ENCODE results near the gene VIL1. TPM values are rescaled to one million over a fixed set of nuclear protein-coding genes. Genes with fewer than 3 reads are reported as not detected.
A peak's percentile ranks its signal among the peaks of the same experiment; 100 is the strongest.

Gene VIL1
- total RNA-seq, 4 donors from 2014 or later: 177 to 541 (median 285) TPM

DNA sequence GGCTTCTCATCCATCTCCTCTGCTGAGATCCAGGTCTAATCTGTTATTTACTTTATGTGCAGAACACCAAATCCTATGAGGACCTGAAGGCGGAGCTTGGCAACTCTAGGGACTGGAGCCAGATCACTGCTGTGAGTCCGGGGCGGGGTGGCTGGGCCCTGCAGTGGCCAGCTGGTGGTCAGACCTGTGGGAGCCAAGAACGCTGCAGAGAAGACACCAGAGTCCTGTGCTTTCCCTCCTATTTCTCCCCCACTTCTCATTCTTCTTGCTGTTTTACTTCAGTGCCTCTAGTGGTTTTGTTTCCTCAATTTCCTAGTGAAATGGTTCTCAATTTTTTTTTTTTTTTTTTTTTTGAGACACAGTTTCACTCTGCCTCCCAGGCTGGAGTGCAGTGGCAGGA, 19.7 kb downstream of the VIL1 start:
- Histone ChIP-seq H3K27ac (peak overlapping the region in 2 of 4 donors; percentile 26 to 36), H3K36me3 (peaks cover 0 to 5% (median 0%) of the 10 kb centered on the region in 4 donors), H3K4me3 (no peak overlapping the region), H3K4me1 (peaks cover 0 to 8% (median under 1%) of the 10 kb centered on the region in 4 donors), H3K9me3 (no peaks in the 10 kb centered on the region), H3K27me3 (no peaks in the 10 kb centered on the region)
- peak; percentile 23 for DNase-seq
- in situ Hi-C loops (cut with MboI; ENCODE audit: low pct_ligation_motif_present in 1 of 4, low pct_unique_long_range_greater_than_20kb in 1 of 4, low sequenced_read_pairs in 3 of 4) (no loop called here), intact Hi-C loops (cut with DNase I; ENCODE audit: low total_unique reads) (no loop called here)
- WGBS, 2 donors (ENCODE audit: low coverage in 1 of 2): 63% methylated on average over 4 of the region's 4 CpGs; no CpG with 5 or more reads in 1 of the 2 donors
- no peak for TF ChIP-seq POLR2AphosphoS5 (IDR thresholded peaks at IDR 0.05)
- TF ChIP-seq EP300 (IDR thresholded peaks at IDR 0.05; ENCODE audit: low read depth): no peak
- no peak for TF ChIP-seq POLR2A (IDR thresholded peaks at IDR 0.05)
- TF ChIP-seq, protein P1, sequence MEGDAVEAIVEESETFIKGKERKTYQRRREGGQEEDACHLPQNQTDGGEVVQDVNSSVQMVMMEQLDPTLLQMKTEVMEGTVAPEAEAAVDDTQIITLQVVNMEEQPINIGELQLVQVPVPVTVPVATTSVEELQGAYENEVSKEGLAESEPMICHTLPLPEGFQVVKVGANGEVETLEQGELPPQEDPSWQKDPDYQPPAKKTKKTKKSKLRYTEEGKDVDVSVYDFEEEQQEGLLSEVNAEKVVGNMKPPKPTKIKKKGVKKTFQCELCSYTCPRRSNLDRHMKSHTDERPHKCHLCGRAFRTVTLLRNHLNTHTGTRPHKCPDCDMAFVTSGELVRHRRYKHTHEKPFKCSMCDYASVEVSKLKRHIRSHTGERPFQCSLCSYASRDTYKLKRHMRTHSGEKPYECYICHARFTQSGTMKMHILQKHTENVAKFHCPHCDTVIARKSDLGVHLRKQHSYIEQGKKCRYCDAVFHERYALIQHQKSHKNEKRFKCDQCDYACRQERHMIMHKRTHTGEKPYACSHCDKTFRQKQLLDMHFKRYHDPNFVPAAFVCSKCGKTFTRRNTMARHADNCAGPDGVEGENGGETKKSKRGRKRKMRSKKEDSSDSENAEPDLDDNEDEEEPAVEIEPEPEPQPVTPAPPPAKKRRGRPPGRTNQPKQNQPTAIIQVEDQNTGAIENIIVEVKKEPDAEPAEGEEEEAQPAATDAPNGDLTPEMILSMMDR (IDR thresholded peaks at IDR 0.05): no peak

DNA sequence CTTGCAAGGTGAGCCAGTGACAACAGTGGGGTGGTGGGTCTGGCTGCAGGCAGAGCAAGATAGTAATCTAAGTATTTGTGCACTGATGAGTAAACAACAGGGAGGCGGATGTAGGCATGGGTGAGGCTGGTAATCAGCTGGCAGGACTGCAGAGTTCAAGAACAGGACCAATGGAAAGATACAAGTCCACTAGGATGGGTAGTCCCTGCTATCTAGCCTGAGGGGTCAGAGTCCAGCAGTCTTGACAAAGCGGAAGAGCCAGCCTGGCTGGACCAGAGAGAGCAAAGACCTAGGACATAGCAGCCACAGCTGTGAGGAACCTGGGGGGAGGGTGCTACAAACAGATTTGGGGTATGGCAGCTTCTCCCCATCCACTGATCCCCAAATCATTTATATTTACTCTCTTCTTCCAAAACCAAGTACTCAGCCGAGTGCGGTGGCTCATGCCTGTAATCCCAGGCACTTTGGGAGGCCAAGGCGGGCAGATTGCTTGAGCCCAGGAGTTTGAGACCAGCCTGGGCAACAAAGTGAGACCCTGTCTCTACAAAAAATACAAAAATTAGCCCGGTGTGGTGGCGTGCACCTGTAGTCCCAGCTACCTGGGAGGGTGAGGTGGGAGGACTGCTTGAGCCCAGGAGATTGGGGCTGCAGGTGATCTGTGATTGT, 25.9 kb downstream of the VIL1 start:
- peak; percentile 73 for DNase-seq
- peak overlapping the region; percentile 69 to 76 (median 74) for H3K27ac ChIP-seq
- peaks cover 0 to 39% (median 16%) of the 10 kb centered on the region in 4 donors for H3K4me1 ChIP-seq
- peaks cover 0 to 7% (median 3%) of the 10 kb centered on the region in 4 donors for H3K36me3 ChIP-seq
- no peak overlapping the region for H3K4me3 ChIP-seq
- WGBS, 2 donors (ENCODE audit: low coverage in 1 of 2): 87 to 88% methylated on average over 2 to 7 of the region's 7 CpGs
- H3K9me3 ChIP-seq: no peaks in the 10 kb centered on the region
- in situ Hi-C loops (cut with MboI; ENCODE audit: low pct_ligation_motif_present in 1 of 4, low pct_unique_long_range_greater_than_20kb in 1 of 4, low sequenced_read_pairs in 3 of 4): no loop called here
- TF ChIP-seq EP300 (IDR thresholded peaks at IDR 0.05; ENCODE audit: low read depth): peak; percentile 4
- TF ChIP-seq, protein P1 (IDR thresholded peaks at IDR 0.05): no peak
- peak; percentile 16 to 56 (median 41) for TF ChIP-seq POLR2AphosphoS5 (IDR thresholded peaks at IDR 0.05)
- TF ChIP-seq POLR2A (IDR thresholded peaks at IDR 0.05): no peak
- intact Hi-C loops (cut with DNase I; ENCODE audit: low total_unique reads): no loop called here
- no peaks in the 10 kb centered on the region for H3K27me3 ChIP-seq

DNA sequence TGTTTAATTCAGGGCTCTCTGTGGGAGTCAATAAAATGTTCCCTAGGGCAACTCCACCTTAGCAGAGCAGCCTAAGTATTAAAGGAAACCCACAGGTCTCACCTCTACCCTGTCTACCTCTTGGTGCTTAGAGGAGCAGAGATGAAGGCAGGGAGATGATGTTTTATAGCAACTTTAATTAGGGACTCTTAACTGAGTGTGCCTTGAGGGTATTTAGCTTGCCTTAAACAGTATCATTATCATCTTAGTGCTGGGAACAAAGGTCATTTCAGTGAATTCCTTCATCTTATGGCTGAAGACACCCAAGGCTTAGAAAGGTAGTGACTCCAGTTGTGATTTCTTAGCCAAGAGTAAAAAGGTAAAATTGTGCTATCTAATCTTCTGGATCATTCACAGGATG, 26.7 kb downstream of the VIL1 start:
- DNase-seq: no peak
- H3K36me3 ChIP-seq: peaks cover 0 to 9% (median 3%) of the 10 kb centered on the region in 4 donors
- no peak for TF ChIP-seq EP300 (IDR thresholded peaks at IDR 0.05; ENCODE audit: low read depth)
- TF ChIP-seq POLR2AphosphoS5 (IDR thresholded peaks at IDR 0.05): no peak
- no peak for TF ChIP-seq POLR2A (IDR thresholded peaks at IDR 0.05)
- TF ChIP-seq, protein P1 (IDR thresholded peaks at IDR 0.05): no peak
- in situ Hi-C loops (cut with MboI; ENCODE audit: low pct_ligation_motif_present in 1 of 4, low pct_unique_long_range_greater_than_20kb in 1 of 4, low sequenced_read_pairs in 3 of 4): no loop called here
- no peaks in the 10 kb centered on the region for H3K27me3 ChIP-seq
- H3K4me3 ChIP-seq: no peak overlapping the region
- H3K9me3 ChIP-seq: no peaks in the 10 kb centered on the region
- H3K27ac ChIP-seq: peak overlapping the region; percentile 69 to 76 (median 74)
- intact Hi-C loops (cut with DNase I; ENCODE audit: low total_unique reads): no loop called here
- peaks cover 0 to 39% (median 16%) of the 10 kb centered on the region in 4 donors for H3K4me1 ChIP-seq

DNA sequence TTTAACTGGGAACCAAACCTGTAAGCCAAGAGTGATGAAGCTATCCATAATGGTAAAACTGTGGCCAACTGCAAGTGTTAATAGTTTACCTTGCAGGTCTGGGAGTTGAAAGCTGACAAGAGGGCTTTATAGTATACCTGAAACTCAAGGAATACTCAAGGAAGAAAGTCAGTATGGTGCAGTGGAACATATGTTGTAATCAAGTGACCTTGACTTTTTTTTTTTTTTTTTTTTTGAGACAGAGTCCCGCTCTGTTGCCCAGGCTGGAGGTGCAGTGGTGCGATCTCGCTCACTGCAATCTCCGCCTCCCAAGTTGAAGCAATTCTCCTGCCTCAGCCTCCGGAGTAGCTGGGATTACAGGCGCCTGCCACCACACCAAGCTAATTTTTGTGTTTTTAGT, 27.6 kb downstream of the VIL1 start:
- TF ChIP-seq, protein P1 (IDR thresholded peaks at IDR 0.05): no peak
- TF ChIP-seq EP300 (IDR thresholded peaks at IDR 0.05; ENCODE audit: low read depth): no peak
- intact Hi-C loops (cut with DNase I; ENCODE audit: low total_unique reads) (no loop called here), in situ Hi-C loops (cut with MboI; ENCODE audit: low pct_ligation_motif_present in 1 of 4, low pct_unique_long_range_greater_than_20kb in 1 of 4, low sequenced_read_pairs in 3 of 4) (no loop called here)
- no peaks in the 10 kb centered on the region for H3K27me3 ChIP-seq
- 92 to 96% methylated on average over 4 to 6 of the region's 6 CpGs for WGBS, 2 donors (ENCODE audit: low coverage in 1 of 2)
- no peak overlapping the region for H3K4me3 ChIP-seq
- no peak overlapping the region for H3K27ac ChIP-seq
- H3K4me1 ChIP-seq: peaks cover 0 to 39% (median 16%) of the 10 kb centered on the region in 4 donors
- DNase-seq: no peak
- no peaks in the 10 kb centered on the region for H3K9me3 ChIP-seq
- H3K36me3 ChIP-seq: peaks cover 0 to 9% (median 3%) of the 10 kb centered on the region in 4 donors
